Dermis blood vessel endothelial cell (primary cell): ENCODE measurements around the gene SERPINA6. TPM values are rescaled to one million over a fixed set of nuclear protein-coding genes. Genes with fewer than 3 reads are reported as not detected.
"Not testable (repeated sequence)": the region's sequence is repeated elsewhere in the genome, so short reads cannot be mapped to it uniquely, and the experiment has no call there.

Experiments used
- DNase-seq: peaks from one replicate; pipeline ENCODE4 v3.0.0; 2010
- total RNA-seq: library from RNA; depleted of rRNA; stranded (reverse); fragments of >200 nt; gene quantifications from 2 replicates; pipeline ENCODE4 v1.2.3, GENCODE V29; 2014

SERPINA6 gene
- total RNA-seq, 1 donor from 2014 or later = not detected

DNA sequence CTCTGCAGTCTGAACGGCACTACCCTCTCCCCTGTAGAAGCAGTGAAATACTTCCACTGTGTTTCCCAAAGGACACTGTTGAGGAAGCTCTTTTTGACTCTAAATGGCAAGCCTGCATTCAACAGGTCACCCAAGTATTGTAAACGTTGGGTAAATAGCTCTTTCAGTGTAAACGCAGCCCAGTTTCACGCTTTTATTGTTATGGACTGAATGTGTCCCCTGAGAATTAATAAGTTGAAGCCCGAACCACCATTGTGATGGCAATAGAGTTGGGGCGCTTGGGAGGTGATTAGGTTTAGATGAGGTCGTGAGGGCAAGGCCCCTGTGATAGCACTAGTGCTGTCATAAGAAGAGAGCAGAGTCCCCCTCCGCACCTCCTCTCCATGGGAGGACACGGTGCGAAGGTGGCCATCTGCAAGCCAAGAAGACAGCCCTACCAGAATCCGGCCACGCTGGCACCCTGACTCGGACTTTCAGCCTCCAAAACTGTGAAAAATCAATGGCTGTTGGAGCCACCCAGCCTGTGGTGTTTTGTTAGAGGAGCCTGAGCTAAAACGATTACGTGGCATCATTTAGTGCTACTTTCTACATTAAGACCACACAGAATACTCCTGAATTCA is 31.1 kb downstream of the SERPINA6 start:
- no peak for DNase-seq

DNA sequence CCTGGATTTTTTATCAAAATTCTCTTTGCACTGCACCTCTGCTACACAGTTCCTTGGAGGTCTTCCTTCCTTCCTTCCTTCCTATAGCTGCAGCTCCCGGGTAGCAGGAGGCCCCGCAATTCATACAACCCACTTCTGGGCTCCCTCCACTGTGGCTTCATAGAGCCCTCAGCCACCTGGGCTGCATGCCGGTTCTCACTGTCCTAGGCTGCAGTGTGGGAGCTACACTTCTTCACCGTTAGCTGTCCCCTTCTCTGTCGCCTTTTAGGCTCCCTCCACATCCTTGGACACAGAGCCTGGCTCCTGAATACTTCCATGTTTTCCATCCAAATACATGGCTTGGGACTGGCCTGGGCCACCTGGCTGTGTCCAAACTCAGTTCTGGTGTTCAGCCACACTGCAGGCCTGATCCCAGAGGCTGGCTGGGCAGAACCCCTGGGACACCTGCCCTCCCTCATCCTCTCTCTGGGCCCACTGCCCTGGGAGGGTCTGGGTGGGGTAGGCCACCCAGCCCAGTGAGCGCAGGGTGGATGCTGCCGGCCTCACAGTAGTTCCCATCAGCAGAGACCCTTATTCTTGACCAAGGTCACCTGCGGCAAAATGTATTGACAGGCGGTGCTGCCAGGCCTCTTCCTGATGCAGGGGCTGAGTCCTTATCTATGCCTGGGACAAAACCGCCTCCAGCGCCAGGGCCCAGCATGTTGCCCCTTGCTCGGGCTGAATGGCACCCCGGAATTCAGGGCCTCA is 31.8 kb downstream of the SERPINA6 start:
- DNase-seq = no peak

DNA sequence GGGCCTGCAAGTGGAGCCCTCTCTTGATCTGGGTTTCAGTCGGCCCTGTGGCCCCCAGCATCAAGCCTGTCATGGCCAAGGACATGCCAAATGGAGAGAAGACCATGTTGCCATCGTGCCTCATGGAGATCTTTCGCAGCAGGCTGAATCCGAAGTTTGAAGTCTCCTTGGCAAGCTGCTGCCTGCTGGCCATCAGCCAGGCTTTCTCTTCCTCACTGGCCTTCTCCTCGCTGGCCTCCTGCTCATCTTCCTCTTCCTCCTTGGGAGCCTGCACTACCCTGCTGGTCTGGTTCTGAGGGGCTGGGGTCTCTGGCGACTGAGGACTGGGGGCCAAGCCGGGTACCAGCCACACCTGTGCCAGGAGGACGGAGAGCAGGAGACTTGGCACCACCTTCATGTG is 32.9 kb downstream of the SERPINA6 start:
- DNase-seq = no peak

DNA sequence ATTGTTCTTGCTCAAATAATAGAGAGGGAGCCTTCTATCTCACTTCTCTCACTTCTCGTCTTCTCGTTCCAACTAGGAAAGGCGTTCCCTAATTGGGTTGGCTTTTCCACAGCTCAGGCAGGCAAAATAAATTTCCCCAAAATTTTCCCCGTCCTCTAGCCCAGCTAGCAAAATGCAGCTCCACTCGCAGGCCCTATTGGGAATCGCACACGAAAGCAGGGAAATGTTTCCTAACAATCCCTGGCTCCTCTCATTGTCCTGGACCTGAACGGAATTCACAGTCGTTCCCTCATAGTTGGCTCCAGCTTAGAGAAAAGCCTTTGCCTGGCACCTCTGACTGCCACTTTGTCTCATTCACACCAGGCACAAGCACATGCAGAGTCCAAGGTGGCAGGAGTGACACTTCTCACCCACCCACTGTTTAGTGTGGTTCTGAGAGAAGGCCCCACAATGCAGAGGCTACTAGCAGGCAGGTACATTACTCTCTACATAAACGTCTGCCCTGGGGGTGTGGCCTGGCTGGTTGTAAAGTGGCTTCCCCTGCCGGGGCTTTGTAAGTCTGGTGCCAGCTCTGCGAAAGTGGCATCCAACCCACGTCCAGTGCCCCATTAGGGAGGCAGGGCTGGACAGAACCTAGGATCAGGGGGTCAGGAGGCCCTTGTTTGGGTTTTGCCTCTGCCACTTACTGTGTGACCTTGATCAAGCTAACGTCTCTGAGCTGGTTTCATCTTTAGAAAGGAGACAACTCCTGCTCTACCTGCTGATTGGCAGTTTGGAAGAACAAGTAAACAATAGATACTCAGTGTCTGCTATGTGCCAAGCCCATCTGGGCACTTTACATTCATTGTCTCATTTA is 34.3 kb downstream of the SERPINA6 start:
- DNase-seq = no peak

DNA sequence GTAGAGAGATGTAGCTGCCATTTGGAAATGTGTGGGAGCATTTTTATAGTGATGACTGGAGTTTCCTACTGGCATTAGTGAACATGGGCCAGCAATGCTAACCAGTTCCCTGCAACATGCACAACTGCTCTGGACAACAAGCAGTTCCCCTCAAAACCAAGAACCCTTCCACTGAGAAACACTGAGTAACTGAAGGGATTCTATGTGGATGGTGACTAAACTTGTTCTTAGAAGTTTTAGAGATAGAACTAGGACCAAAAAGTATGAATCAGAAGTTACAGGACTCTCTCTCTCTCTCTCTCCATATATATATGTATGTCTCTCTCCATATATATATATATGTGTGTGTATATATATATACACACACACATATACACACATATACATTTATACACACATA is 38.0 kb downstream of the SERPINA6 start:
- no peak for DNase-seq

DNA sequence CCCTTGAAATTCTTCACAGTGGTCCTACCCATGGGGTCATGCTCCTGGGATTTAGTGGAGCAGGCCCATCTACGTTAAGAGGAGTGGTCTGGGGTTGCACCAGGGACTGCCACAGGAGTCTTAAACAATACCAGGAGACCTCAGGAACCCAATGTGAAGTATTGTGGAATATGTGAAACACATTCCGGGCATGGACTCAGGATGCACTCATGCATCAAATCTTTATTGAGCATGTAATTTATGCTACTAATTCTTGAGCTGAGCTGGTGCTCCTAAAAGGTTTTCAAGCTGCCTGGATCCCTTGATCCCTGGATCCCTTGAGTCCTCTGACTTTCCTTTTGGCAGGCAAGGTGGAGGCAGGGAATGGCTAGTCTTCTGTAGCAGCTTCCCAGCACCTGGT is 38.9 kb downstream of the SERPINA6 start:
- DNase-seq = no peak

DNA sequence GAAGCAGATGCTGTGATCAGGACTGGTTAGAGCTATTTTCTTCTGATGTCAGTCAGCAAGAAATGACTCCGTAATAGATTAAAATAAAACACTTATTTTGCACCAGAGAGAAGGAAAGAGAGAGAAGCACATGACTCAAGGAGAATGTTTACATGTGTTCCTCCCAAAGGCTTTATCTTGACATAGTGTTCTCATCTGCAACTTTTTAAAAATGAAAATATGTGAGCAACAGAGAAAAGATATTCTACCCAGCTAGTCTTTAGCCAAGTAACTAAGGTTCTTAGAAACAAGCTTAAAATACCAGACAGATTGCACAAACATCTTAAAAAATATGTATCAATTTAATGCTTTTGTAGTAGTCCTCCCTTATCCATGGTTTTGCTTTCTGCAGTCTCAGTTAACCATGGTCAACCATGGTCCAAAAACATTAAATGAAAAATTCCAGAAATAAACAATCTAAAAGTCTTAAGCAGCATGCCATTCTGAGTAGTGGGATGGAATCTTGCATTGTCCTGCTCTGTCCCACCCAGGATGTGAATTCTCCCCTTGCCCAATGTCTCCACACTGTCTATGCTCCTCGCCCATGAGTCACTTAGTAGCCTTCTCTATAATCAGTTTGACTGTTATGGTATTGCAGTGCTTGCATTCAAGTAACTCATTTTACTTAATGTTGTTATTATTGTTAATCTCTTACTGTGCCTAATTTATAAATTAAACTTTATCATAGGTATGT is 40.0 kb downstream of the SERPINA6 start:
- DNase-seq = no peak

DNA sequence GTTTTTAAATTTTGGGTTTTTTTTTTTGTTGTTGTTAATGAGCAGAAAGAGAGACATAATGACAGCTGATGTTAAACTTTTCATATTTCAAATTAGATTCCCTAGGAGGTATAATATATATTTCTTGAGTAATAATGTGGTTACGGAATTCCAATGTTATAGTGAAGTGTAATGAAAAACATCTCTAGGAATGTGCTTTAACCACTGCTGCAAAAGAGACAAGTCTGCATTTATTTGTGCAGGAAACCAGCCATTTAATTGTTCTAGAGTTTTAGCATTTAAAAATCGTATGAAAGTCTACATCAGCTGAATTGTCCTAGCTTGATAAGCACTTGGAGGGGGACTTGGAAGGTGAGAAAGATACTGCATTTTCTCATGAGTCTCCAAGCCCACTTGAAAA is 44.4 kb downstream of the SERPINA6 start:
- no peak for DNase-seq

DNA sequence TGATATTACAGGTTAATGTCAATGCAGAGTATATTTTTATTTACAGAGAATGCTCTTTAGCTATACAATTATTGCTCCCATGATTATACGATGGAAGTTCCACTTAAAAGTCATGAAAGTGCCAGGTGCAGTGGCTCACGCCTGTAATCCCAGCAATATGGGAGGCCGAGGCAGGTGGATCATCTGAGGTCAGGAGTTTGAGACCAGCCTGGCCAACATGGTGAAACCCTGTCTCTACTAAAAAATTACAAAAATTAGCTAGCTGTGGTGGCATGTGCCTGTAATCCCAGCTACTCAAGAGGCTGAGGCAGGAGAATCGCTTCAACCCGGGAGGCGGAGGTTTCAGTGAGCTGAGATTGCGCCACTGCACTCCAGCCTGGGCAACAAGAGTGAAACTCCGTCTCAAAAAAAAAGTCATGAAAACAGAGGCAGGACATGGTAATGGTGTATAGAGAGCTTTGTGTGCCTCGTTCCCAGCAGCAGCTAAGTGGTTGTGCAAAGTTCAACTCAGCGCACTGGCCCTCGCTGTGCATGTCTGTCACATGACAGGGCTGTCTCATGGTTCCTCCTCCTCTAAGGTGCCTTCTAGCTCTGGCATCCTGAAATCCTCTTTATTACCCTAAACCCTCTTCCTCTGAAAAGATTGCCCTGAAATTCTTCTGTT is 46.1 kb downstream of the SERPINA6 start:
- not testable (repeated sequence) for DNase-seq

DNA sequence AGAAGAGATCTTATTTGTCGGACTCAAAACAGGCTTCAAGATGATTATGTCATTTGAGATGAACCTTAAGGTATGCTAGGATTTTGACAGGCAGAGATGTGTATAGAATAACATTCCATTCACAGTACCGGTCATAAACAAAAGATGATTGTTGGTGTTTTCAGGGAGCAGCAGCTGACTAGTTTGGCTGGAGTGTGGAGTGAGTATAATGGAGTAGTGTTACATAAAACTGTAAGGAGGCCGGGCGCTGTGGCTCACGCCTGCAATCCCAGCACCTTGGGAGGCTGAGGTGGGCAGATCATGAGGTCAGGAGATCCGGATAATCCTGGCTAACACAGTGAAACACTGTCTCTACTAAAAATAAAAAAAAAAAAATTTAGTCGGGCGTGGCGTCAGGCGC is 54.0 kb downstream of the SERPINA6 start:
- no peak for DNase-seq

DNA sequence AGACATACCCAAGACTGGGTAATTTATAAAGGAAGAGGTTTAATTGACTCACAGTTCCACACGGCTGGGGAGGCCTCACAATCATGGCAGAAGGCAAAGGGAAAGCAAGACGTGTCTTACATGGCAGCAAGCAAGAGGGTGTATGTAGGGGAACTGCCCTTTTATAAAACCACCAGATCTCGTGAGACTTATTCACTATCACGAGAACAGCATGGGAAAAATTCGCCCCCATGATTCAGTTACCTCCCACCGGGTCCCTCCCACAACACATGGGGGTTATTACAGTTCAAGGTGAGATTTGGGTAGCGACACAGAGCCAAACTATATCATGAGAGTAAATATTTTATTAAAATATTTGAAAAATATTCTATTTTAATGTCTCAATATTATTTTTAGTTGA is 54.6 kb downstream of the SERPINA6 start:
- DNase-seq = not testable (repeated sequence)

DNA sequence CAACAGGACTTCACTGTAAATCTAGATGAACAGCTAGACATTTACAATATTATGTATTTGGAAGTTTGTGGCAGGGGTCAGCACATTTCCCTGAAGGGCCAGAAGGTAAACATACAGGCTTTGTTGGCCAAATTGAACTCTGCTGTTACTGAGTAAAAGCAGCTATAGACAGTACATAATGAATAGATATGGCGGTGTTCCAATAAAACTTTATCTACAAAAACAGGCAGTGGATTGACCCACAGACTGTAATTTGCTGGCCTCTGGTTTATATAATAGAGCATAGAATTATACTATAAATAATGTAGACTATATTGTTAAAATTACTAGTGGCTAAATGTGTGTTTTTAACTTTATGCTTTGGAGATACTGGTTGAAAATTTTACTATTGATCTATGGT is 55.8 kb downstream of the SERPINA6 start:
- DNase-seq = no peak

DNA sequence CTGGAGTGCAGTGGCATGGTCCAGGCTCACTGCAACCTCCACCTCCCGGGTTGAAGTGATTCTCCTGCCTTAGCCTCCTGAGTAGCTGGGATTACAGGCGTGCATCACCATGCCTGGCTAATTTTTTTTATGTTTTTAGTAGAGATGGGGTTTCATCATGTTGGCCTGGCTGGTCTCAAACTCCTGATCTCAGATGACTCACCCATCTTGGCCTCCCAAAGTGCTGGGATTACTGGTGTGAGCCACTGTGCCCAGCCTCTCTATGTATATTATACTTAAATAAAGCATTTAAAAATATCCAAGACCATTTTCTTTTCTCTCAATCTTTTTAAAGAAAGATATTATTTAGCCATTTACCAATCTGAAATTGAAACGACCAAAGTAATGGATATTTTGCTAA is 58.9 kb downstream of the SERPINA6 start:
- not testable (repeated sequence) for DNase-seq

Other genes with a start within 250 kb of the SERPINA6 start
- gene DDX24, start 242.1 kb downstream of the SERPINA6 start, total RNA-seq = 108 and 135 TPM in 2 replicates
- gene IFI27L1, start 242.0 kb downstream of the SERPINA6 start, total RNA-seq = 7.3 and 14.0 TPM in 2 replicates
- gene IFI27, start 212.6 kb downstream of the SERPINA6 start, total RNA-seq = 75.5 and 375 TPM in 2 replicates
- gene IFI27L2, start 193.7 kb downstream of the SERPINA6 start, total RNA-seq = 4.0 and 10.2 TPM in 2 replicates
- not detected in 2 replicates for gene PPP4R4, start 149.0 kb downstream of the SERPINA6 start, total RNA-seq
- not detected in 2 replicates for gene SERPINA10, start 30.1 kb downstream of the SERPINA6 start, total RNA-seq
- gene SERPINA2, start 43.4 kb upstream of the SERPINA6 start, total RNA-seq = not detected in 2 replicates
- 0.23 and 0.51 TPM in 2 replicates for gene SERPINA1, start 65.3 kb upstream of the SERPINA6 start, total RNA-seq
- gene SERPINA11, start 129.5 kb upstream of the SERPINA6 start, total RNA-seq = not detected in 2 replicates
- gene SERPINA9, start 152.9 kb upstream of the SERPINA6 start, total RNA-seq = not detected in 2 replicates
- gene SERPINA12, start 186.1 kb upstream of the SERPINA6 start, total RNA-seq = not detected in 2 replicates
- not detected in 2 replicates for gene SERPINA4, start 238.1 kb upstream of the SERPINA6 start, total RNA-seq